ENCODE data around the gene FDCSP. TPM values are rescaled to one million over a fixed set of nuclear protein-coding genes. Genes with fewer than 3 reads are reported as not detected.

Gene FDCSP
- total and polyA plus RNA-seq, 2 experiments from 2014 or later = not detected

DNA sequence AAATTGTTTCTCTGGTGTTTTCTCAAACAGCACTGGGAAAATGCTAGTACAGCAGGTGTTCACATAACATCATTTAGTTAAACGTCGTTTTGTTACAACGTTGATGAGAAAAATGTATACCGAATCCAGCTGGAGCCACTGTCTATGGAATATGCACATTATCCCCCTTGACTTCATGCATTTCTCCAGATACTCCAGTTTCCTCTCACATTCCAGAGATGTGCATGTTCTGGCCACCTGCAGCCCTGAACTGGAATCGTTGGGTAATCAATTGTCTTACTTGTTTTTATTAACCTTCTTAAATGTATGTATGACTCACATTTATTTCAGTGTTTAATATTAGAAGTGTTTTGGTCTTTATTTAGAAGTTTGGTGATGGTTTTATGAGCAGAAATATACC, 48.8 kb upstream of the FDCSP start:
- no peaks in the 10 kb centered on the region for H3K4me1 Mint-ChIP-seq
- H3K36me3 ChIP-seq (ENCODE audit: insufficient read depth) = no peaks in the 10 kb centered on the region
- H3K4me2 ChIP-seq = no peak overlapping the region
- H3K79me2 ChIP-seq (replicated peaks; ENCODE audit: insufficient read depth) = no peaks in the 10 kb centered on the region
- H4K20me1 ChIP-seq (replicated peaks; ENCODE audit: insufficient read depth) = no peaks in the 10 kb centered on the region
- H3K27me3 Mint-ChIP-seq (ENCODE audit: insufficient read depth, low read depth, poor library complexity) = no peaks in the 10 kb centered on the region
- no peaks in the 10 kb centered on the region for H3K9me2 ChIP-seq (ENCODE audit: insufficient read depth)
- no peak overlapping the region for H2AFZ ChIP-seq
- no peak for DNase-seq (ENCODE audit: low spot score)
- no peak for ATAC-seq
- H3K36me3 Mint-ChIP-seq (ENCODE audit: low read depth) = no peaks in the 10 kb centered on the region
- H3K9me3 Mint-ChIP-seq = no peaks in the 10 kb centered on the region; the same call in 2 of the 3 replicates
- no peak overlapping the region for H3K27ac Mint-ChIP-seq
- no peak overlapping the region for H3K27ac ChIP-seq (ENCODE audit: low read depth)
- no peaks in the 10 kb centered on the region for H3F3A ChIP-seq (replicated peaks; ENCODE audit: low read depth)
- H3K4me1 ChIP-seq (ENCODE audit: insufficient read depth) = no peaks in the 10 kb centered on the region
- H3K4me3 Mint-ChIP-seq = no peak overlapping the region
- TF ChIP-seq NANOG (IDR thresholded peaks at IDR 0.05; ENCODE audit: borderline replicate concordance) (no peak), REST (IDR thresholded peaks at IDR 0.05; ENCODE audit: unreplicated experiment) (no peak), JUNB (IDR thresholded peaks at IDR 0.05; ENCODE audit: unreplicated experiment) (no peak), ZNF331 (CRISPR knock-in tag; IDR thresholded peaks at IDR 0.05; ENCODE audit: low read depth) (no peak), CREB1 (CRISPR knock-in tag; IDR thresholded peaks at IDR 0.05; ENCODE audit: low read depth) (no peak), POLR2AphosphoS5 (IDR thresholded peaks at IDR 0.05; ENCODE audit: low read depth) (no peak), STAT1 (IDR thresholded peaks at IDR 0.05; ENCODE audit: unreplicated experiment) (no peak), ZNF114 (CRISPR knock-in tag; IDR thresholded peaks at IDR 0.05) (no peak)
- TF ChIP-seq, protein P1, sequence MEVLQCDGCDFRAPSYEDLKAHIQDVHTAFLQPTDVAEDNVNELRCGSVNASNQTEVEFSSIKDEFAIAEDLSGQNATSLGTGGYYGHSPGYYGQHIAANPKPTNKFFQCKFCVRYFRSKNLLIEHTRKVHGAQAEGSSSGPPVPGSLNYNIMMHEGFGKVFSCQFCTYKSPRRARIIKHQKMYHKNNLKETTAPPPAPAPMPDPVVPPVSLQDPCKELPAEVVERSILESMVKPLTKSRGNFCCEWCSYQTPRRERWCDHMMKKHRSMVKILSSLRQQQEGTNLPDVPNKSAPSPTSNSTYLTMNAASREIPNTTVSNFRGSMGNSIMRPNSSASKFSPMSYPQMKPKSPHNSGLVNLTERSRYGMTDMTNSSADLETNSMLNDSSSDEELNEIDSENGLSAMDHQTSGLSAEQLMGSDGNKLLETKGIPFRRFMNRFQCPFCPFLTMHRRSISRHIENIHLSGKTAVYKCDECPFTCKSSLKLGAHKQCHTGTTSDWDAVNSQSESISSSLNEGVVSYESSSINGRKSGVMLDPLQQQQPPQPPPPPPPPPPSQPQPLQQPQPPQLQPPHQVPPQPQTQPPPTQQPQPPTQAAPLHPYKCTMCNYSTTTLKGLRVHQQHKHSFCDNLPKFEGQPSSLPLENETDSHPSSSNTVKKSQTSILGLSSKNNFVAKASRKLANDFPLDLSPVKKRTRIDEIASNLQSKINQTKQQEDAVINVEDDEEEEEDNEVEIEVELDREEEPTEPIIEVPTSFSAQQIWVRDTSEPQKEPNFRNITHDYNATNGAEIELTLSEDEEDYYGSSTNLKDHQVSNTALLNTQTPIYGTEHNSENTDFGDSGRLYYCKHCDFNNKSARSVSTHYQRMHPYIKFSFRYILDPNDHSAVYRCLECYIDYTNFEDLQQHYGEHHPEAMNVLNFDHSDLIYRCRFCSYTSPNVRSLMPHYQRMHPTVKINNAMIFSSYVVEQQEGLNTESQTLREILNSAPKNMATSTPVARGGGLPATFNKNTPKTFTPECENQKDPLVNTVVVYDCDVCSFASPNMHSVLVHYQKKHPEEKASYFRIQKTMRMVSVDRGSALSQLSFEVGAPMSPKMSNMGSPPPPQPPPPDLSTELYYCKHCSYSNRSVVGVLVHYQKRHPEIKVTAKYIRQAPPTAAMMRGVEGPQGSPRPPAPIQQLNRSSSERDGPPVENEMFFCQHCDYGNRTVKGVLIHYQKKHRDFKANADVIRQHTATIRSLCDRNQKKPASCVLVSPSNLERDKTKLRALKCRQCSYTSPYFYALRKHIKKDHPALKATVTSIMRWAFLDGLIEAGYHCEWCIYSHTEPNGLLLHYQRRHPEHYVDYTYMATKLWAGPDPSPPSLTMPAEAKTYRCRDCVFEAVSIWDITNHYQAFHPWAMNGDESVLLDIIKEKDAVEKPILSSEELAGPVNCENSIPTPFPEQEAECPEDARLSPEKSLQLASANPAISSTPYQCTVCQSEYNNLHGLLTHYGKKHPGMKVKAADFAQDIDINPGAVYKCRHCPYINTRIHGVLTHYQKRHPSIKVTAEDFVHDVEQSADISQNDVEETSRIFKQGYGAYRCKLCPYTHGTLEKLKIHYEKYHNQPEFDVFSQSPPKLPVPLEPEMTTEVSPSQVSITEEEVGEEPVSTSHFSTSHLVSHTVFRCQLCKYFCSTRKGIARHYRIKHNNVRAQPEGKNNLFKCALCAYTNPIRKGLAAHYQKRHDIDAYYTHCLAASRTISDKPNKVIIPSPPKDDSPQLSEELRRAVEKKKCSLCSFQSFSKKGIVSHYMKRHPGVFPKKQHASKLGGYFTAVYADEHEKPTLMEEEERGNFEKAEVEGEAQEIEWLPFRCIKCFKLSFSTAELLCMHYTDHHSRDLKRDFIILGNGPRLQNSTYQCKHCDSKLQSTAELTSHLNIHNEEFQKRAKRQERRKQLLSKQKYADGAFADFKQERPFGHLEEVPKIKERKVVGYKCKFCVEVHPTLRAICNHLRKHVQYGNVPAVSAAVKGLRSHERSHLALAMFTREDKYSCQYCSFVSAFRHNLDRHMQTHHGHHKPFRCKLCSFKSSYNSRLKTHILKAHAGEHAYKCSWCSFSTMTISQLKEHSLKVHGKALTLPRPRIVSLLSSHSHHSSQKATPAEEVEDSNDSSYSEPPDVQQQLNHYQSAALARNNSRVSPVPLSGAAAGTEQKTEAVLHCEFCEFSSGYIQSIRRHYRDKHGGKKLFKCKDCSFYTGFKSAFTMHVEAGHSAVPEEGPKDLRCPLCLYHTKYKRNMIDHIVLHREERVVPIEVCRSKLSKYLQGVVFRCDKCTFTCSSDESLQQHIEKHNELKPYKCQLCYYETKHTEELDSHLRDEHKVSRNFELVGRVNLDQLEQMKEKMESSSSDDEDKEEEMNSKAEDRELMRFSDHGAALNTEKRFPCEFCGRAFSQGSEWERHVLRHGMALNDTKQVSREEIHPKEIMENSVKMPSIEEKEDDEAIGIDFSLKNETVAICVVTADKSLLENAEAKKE (CRISPR knock-in tag; IDR thresholded peaks at IDR 0.05) = no peak
- TF ChIP-seq, protein P2, sequence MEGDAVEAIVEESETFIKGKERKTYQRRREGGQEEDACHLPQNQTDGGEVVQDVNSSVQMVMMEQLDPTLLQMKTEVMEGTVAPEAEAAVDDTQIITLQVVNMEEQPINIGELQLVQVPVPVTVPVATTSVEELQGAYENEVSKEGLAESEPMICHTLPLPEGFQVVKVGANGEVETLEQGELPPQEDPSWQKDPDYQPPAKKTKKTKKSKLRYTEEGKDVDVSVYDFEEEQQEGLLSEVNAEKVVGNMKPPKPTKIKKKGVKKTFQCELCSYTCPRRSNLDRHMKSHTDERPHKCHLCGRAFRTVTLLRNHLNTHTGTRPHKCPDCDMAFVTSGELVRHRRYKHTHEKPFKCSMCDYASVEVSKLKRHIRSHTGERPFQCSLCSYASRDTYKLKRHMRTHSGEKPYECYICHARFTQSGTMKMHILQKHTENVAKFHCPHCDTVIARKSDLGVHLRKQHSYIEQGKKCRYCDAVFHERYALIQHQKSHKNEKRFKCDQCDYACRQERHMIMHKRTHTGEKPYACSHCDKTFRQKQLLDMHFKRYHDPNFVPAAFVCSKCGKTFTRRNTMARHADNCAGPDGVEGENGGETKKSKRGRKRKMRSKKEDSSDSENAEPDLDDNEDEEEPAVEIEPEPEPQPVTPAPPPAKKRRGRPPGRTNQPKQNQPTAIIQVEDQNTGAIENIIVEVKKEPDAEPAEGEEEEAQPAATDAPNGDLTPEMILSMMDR (conservative IDR thresholded peaks at IDR 0.05; ENCODE audit: low read depth in 2 of 2) = no peak
- no peak overlapping the region for H3K4me3 ChIP-seq
- no peaks in the 10 kb centered on the region for H3K27me3 ChIP-seq (ENCODE audit: insufficient read depth)
